Neural cell (in vitro differentiated cells): ENCODE data around the gene FSIP1. TPM values are rescaled to one million over a fixed set of nuclear protein-coding genes. Genes with fewer than 3 reads are reported as not detected.

ENCODE experiments used
- H2AFZ ChIP-seq: fragments of 200-600, 300-800 bp; sonication (generic), shearing (Covaris generic); 2 replicates; pipeline ENCODE4 v1.6.0; 2014; ENCODE audit warnings: low read depth, mild to moderate bottlenecking, antibody characterized with exemption, low read length, moderate library complexity
- H3F3A ChIP-seq: fragments of 200-600 bp; shearing (Covaris generic); 2 replicates; pipeline ENCODE4 v1.6.1; 2016; ENCODE audit warnings: mild to moderate bottlenecking, moderate library complexity, mixed read lengths, antibody characterized with exemption, low read length; ENCODE audit not compliant: insufficient read depth, poor library complexity, severe bottlenecking
- H3K27ac ChIP-seq: fragments of 200-600, 300-800 bp; sonication (generic), shearing (Covaris generic); 2 replicates; pipeline ENCODE4 v1.5.1; 2014; ENCODE audit warnings: mild to moderate bottlenecking, low read length, moderate library complexity
- H3K27me3 ChIP-seq: fragments of 300-800, 200-600 bp; sonication (generic), shearing (Covaris generic); 2 replicates; pipeline ENCODE4 v1.6.0; 2014; ENCODE audit warnings: mild to moderate bottlenecking, low read depth, low read length, moderate library complexity; ENCODE audit not compliant: insufficient read depth
- H3K36me3 ChIP-seq: fragments of 300-800, 200-600 bp; sonication (generic), shearing (Covaris generic); 2 replicates; pipeline ENCODE4 v1.5.1; 2014; ENCODE audit warnings: mild to moderate bottlenecking, antibody characterized with exemption, low read length, moderate library complexity; ENCODE audit not compliant: insufficient read depth
- H3K4me2 ChIP-seq: fragments of 300-800, 200-600 bp; sonication (generic), shearing (Covaris generic); 2 replicates; pipeline ENCODE4 v1.6.0; 2014; ENCODE audit warnings: mild to moderate bottlenecking, low read length
- H3K4me3 ChIP-seq: fragments of 300-800, 200-600 bp; sonication (generic), shearing (Covaris generic); 2 replicates; pipeline ENCODE4 v1.5.1; 2014; ENCODE audit warnings: mild to moderate bottlenecking, low read length, moderate library complexity
- H3K79me2 ChIP-seq: fragments of 200-600 bp; shearing (Covaris generic); replicated peaks from 2 replicates; pipeline ENCODE4 v1.6.0; 2014; ENCODE audit warnings: mild to moderate bottlenecking, low read length, moderate library complexity; ENCODE audit not compliant: insufficient read depth
- H3K9ac ChIP-seq: fragments of 300-800, 200-600 bp; sonication (generic), shearing (Covaris generic); 2 replicates; pipeline ENCODE4 v1.6.1; 2016; ENCODE audit warnings: mild to moderate bottlenecking, low read length, mixed read lengths
- H3K9me2 ChIP-seq: fragments of 200-600 bp; shearing (Covaris generic); 2 replicates; pipeline ENCODE4 v1.6.1; 2016; ENCODE audit warnings: mild to moderate bottlenecking, low read length, mixed read lengths; ENCODE audit not compliant: insufficient read depth
- H3K9me3 ChIP-seq: fragments of 200-600, 300-800 bp; sonication (generic), shearing (Covaris generic); 2 replicates; pipeline ENCODE4 v1.6.1; 2016; ENCODE audit warnings: mild to moderate bottlenecking, mixed run types, low read length, moderate library complexity, mixed read lengths
- H4K20me1 ChIP-seq: fragments of 200-600 bp; shearing (Covaris generic); 2 replicates; pipeline ENCODE4 v1.6.1; 2016; ENCODE audit warnings: mild to moderate bottlenecking, mixed run types; ENCODE audit not compliant: insufficient read depth
- CTCF ChIP-seq: fragments of 450-650 bp; IDR thresholded peaks from 2 replicates; pipeline ENCODE4 v1.5.1; 2014; ENCODE audit warnings: antibody characterized with exemption, mild to moderate bottlenecking, moderate library complexity; ENCODE audit not compliant: poor library complexity, severe bottlenecking
- EP300 ChIP-seq: fragments of 450-650 bp; conservative IDR thresholded peaks from 2 replicates; pipeline ENCODE4 v1.6.1; 2014; ENCODE audit warnings: antibody characterized with exemption, mild to moderate bottlenecking, moderate library complexity; ENCODE audit not compliant: poor library complexity, severe bottlenecking
- EZH2 ChIP-seq: fragments of 200-600, 300-800 bp; shearing (Covaris generic), sonication (generic); IDR thresholded peaks from 2 replicates; pipeline ENCODE4 v1.6.1; 2014; ENCODE audit warnings: antibody characterized with exemption, low read length, borderline replicate concordance, mild to moderate bottlenecking; ENCODE audit not compliant: insufficient read depth, poor library complexity, severe bottlenecking
- MXI1 ChIP-seq: fragments of 450-650 bp; conservative IDR thresholded peaks from 2 replicates; pipeline ENCODE4 v1.6.1; 2014; ENCODE audit warnings: antibody characterized with exemption, mild to moderate bottlenecking; ENCODE audit not compliant: poor library complexity, severe bottlenecking
- POLR2AphosphoS5 ChIP-seq: IDR thresholded peaks from 2 replicates; pipeline ENCODE4 v1.6.1; 2012
- RAD21 ChIP-seq: fragments of 450-650 bp; conservative IDR thresholded peaks from 2 replicates; pipeline ENCODE4 v1.6.1; 2014; ENCODE audit warnings: antibody characterized with exemption, mild to moderate bottlenecking, moderate library complexity
- REST ChIP-seq: IDR thresholded peaks from 2 replicates; pipeline ENCODE4 v1.6.1; 2012; ENCODE audit warnings: borderline replicate concordance
- SMC3 ChIP-seq: fragments of 450-650 bp; conservative IDR thresholded peaks from 2 replicates; pipeline ENCODE4 v1.6.1; 2014; ENCODE audit warnings: antibody characterized with exemption, mild to moderate bottlenecking, moderate library complexity; ENCODE audit not compliant: poor library complexity
- TAF1 ChIP-seq: IDR thresholded peaks from 2 replicates; pipeline ENCODE4 v1.6.1; 2012; ENCODE audit warnings: low read depth
- polyA plus RNA-seq: library from polyadenylated mRNA; depleted of rRNA; stranded (reverse); fragments of >200 nt; gene quantifications from 2 replicates; pipeline ENCODE4 v1.2.3, GENCODE V29; 2014

Gene FSIP1
- polyA plus RNA-seq, 1 donor from 2014 or later: 3.8 TPM

- H2AFZ ChIP-seq: no peak overlapping the region
- H3K9me3 ChIP-seq: no peaks in the 10 kb centered on the region
- no peak overlapping the region for H3K27ac ChIP-seq
- H3K4me3 ChIP-seq: no peak overlapping the region
- no peaks in the 10 kb centered on the region for H3K27me3 ChIP-seq
- H3K9ac ChIP-seq: no peak overlapping the region
- H4K20me1 ChIP-seq: no peaks in the 10 kb centered on the region
- no peaks in the 10 kb centered on the region for H3K9me2 ChIP-seq
- no peak overlapping the region for H3K4me2 ChIP-seq
- TF ChIP-seq REST (no peak), EZH2 (no peak), EP300 (no peak), CTCF (no peak), SMC3 (no peak), TAF1 (no peak), RAD21 (no peak), POLR2AphosphoS5 (no peak), MXI1 (no peak)
- no peaks in the 10 kb centered on the region for H3K36me3 ChIP-seq
- H3K79me2 ChIP-seq: no peaks in the 10 kb centered on the region
- H3F3A ChIP-seq: no peaks in the 10 kb centered on the region
These were observed 172.0 kb downstream of the FSIP1 start for GRCh38 chr15:39610665-39611064.

GRCh38 chr15:39609166-39609916 is 173.3 kb downstream of the FSIP1 start:
- Histone ChIP-seq H3K27me3 (no peaks in the 10 kb centered on the region), H3K36me3 (no peaks in the 10 kb centered on the region), H3F3A (no peaks in the 10 kb centered on the region), H3K79me2 (no peaks in the 10 kb centered on the region), H3K4me3 (no peak overlapping the region), H3K4me2 (no peak overlapping the region), H3K9me2 (no peaks in the 10 kb centered on the region), H2AFZ (no peak overlapping the region), H3K9ac (no peak overlapping the region), H3K9me3 (no peaks in the 10 kb centered on the region), H4K20me1 (no peaks in the 10 kb centered on the region), H3K27ac (no peak overlapping the region)
- TF ChIP-seq CTCF (no peak), RAD21 (no peak)
